Hepatic stellate cell (primary cell): ENCODE data around the gene STUM.
"Not testable (repeated sequence)": the region's sequence is repeated elsewhere in the genome, so short reads cannot be mapped to it uniquely, and the experiment has no call there.

Experiments used
- DNase-seq: peaks from one replicate; pipeline ENCODE4 v3.0.0; 2011; ENCODE audit warnings: low spot score

STUM gene, protein sequence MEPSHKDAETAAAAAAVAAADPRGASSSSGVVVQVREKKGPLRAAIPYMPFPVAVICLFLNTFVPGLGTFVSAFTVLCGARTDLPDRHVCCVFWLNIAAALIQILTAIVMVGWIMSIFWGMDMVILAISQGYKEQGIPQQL

DNA sequence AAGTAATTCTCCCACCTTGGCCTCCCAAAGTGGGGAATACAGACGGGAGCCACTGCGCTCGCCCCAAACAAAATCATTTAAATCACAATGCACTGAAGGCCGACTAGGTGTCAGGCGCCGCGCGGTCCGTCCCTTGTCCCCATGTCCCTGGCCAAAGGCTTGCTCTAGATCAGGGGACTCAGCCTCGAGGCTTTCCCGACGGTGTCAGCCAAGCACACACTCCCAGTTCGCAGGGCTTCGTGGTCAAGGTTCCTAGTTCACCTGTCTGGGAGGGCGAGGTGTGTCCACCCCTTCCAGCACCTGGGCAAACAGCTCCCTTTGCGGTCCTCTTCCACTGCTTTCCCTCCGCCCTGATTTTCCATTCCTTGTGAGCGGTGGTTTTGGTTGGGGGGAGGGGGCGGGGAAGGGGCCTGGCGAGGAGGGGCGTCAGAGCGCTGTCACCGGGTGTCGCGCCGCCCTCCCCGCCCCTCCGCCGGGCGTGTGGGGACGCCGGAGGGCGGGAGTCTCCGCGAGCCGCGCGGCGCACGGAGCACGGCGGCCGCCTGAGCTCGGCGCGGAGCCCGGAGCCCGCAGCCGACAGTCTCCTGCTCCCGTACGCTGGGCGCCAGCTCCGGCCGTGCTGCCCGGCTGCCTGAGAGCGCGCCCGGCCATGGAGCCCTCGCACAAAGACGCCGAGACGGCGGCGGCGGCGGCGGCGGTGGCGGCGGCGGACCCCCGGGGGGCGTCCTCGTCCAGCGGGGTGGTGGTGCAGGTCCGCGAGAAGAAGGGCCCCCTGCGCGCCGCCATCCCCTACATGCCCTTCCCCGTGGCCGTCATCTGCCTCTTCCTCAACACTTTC, at the start of gene STUM:
Gene STUM, plus strand, starts transcription at position 509 of the 838 bp plus-strand sequence. Its CDS starts 141 bp downstream, at position 650.
- peak; percentile 53 for DNase-seq

DNA sequence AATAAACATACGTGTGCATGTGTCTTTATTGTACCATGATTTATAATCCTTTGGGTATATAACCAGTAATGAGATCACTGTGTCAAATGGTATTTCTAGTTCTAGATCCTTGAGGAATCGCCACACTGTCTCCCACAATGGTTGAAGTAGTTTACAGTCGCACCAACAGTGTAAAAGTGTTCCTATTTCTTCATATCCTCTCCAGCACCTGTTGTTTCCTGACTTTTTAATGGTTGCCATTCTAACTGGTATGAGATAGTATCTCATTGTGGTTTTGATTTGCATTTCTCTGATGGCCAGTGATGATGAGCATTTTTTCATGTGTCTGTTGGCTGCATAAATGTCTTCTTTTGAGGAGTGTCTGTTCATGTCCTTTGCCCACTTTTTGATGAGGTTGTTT, 48.9 kb upstream of the STUM start:
- not testable (repeated sequence) for DNase-seq

DNA sequence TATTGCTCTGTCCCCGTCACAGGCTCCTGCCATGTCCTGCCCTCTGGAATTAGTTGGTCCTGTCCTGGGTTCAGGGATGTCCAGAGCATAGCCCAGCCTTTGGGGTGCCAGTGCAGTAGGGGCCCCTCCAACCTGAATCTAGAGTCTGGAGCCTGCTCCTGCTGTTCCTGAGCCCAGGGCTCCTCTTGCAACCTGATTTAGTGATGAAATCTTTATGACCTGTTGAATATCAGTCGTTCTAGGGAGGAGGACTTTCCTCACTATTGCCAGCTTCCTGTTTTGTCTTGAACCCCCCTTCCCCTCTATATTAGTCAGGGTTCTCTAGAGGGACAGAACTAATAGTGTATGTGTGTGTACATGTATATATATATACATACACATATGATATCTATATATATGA, 42.5 kb upstream of the STUM start:
- no peak for DNase-seq

DNA sequence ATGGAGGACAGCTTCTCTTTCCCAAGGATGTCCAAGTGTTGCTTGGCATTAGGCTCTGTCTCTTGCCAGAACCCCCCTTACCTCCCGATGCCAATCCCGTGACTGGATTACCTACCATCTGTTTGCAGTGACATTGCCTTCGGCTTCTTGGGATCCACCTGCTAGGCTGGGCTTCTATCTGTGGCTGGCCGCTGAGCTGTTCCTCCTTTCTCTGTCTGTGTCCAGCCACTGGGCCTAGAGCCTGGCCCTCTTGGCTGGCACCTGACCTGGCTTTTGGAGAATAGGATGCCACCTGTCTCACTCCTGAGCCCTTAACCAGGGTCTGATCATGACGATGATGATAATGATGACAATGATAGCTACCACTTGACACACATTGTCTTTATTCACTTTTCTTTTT, 41.6 kb upstream of the STUM start:
- no peak for DNase-seq

DNA sequence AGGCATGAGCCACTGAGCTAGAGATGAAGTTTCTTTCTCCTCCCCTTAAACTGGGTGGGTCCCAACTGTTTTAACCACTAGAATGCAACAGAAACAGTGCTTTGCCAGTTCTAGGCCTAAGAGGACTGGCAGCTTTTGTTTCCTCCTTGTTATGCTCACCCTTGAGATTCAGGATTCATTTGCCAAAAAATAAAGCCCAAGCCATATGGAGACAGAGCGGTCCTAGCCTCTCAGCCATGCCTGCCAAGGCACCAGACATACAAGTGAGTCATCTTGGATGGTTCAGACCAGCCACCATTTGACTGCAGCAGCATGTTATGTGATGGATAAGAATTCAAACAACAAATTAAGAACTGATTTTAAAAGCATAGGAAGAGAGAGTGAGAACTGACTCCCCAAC, 38.1 kb upstream of the STUM start:
- DNase-seq: no peak

DNA sequence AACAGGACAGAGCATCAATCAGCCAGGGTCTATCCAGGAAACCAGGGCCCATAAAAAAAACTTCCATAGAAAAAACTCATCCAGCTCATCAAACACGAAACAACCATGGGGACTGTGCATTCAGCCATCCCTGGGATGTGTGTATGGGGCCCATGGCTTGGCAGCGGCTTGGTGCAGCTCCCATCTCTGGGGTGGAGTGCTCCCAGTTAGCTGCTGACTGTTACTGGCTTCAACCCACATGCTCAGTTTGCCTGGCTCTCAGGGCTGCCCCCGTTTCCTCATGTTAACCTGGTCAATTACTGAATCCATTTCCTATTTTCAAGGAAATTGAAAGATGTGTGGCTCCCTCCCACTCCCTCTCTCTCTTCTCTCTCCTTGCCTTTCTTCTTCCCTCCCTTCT, 37.3 kb upstream of the STUM start:
- no peak for DNase-seq

DNA sequence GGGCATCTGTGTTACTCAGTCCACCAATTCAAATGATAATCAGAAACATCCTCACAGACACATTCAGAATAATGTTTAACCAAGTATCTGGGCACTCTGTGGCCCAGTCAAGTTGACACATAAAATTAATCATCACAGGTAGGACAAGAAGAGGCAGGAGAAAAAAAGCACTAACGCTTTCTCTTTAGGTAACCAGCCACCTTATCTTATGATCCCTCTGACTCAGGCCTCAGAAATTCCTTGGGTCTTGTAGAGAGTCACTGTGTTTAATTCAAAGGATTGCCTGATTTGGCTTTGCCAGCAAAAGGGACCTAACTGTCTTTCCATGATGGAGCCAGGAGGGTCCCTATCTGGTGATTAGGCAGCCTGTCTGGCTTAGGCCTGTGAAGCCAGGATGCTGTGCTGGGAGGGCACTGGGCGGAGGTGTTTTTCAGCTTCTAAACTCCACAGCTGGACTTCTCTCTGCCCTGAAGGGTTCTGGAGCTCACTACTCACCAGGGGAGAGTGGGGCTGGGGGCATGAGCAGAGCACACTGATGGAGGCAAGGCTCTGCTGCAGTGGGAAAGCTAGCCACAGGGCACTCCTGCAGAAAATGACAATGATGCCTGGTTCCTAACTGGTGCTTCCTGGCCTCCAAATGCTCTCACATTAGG, 36.4 kb upstream of the STUM start:
- no peak for DNase-seq

DNA sequence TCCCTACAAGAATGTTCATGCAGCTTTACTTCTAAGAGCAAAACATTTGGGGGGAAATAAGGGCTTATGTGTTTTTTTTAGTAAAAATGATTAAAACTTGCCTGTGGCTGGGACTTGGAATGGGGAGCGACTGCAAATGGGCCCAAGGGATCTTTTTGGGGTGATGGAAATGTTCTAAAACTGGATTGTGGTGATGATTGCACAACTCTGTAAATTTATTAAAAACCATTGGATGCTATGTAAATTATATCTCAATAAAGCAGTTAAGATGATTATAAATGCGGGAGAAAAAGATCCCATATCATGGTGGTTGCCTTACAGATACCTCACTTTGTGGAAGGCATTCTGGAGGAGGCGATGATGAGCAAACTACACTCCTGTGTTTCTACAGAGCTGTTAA, 30.2 kb upstream of the STUM start:
- DNase-seq: no peak

DNA sequence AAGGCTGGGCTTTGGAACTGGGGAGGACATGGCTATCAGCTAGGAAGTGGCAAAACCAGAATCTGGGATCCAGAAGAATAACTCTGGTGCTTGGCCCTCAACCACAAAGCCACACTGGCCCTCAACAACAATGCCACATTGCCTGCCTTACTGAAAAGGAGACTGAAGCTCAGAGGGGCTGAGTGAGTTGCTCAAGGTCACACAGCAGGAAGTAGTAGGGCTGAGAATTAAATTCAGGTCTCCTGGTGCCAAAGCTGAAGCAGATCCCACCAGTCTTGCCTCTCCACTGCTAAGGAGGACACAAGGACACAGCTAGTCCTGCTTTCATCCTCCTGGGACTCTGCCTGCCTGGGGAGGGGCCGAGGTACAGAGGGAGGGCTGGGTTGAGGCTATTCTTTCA, 29.4 kb upstream of the STUM start:
- no peak for DNase-seq

DNA sequence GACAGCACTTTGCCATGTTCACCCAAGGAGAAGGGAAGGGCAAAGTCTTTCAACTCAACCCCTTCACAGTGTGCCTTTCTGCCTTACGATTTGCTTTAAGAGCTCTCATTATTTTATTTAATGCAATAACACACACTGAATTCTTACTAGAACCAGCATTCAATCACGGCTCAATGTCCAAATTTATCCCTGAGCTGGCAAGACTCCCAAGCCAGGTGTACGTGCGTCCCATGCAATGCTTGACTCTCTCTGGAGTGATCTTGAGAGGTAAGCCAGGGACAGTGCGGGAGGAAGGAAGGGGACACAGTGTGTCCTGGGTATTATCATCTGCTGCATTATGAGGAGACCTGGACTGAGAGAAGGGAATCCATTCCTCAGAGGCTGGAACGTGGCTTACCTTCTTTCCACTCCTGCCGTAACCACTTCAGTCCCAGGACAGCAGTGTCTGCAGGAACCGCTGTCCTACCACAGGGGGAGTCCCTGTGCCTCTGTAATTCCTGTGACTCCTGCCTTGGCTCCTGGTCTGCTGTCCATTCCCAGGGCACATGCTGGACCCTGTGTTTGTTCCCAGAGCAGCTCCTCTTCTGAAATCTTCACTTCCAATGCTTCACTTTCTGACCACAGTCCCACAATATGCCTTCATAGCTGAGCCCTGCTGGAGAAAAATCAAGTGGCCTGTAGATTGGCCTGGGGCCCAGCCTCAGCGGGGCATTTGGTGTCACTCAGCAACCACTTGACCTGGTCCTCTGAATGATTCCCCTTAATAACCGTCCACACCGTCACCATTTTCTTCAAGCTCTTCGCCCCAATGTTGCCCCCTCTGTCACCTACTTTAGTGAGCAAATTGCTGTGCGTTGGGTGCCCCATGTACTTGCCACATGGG, 28.6 kb upstream of the STUM start:
- DNase-seq: no peak

DNA sequence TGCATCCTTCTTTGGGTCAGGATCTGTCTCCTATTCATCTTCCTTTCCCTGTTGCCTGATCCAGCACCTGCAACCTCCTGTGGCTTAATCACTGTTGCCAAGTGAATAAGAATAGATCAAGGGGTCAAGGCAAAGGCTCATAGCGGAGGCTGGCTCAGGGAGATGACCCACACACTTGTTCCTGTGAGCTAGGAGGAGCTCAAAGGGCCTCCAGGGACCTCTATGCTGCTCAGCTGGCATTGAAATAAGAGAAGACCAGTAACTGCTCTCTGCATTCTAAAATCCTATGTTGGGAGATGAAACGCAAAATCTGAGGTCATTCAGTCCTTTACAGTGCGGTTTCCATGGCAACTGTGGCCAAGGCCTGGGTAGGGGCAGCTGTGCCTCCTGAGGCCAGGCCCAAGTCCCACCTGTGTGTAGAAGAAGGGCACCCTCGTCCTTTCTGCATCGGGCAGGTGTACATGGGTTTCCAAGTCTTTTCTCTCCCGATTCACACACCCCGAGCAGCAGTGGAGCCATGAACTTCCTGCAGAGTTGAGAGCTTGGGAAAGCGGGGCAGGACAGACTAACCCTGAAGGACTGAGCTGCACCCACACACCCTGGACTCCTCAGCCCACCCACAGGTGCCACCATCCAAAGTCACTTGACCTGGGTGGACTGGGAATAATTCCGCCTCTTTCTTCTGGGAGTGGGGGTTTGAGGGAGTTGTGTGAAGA, 27.8 kb upstream of the STUM start:
- no peak for DNase-seq

DNA sequence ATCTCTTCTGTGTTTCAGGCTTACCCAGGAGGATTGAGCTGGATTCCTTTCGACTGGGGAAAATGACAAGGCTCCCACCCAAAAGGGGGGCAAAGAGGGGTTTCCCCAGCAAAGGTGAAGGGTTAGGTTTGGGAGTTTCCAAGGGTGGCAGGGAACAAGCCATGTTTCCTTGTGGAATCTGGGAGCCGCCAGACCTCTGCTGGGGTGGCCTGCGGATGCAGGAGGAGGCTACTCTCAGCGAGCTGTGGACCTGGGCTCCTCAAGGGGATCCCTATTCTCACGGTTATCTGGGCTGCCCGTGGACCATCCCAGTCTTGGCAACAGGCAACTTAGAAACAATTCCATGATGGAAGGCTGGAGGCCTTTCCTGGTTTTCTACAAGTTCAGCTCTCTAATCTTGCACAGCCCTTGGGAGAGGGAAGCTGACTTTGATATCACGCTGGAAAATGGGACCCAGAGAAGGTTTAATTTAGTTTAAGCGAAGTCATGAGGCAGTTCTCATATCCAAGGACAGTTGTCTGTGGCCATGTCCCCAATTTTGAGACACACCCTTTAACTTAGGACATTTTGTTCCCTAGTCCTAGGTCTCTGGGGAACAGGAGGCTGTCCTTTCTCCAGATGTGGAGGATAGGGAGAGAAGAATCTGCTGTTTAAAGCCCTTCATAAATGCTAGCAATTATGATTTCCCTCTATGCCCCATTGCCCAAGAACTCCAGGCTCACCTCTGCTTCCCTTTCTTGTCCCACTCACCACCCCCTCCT, 24.7 kb upstream of the STUM start:
- no peak for DNase-seq

DNA sequence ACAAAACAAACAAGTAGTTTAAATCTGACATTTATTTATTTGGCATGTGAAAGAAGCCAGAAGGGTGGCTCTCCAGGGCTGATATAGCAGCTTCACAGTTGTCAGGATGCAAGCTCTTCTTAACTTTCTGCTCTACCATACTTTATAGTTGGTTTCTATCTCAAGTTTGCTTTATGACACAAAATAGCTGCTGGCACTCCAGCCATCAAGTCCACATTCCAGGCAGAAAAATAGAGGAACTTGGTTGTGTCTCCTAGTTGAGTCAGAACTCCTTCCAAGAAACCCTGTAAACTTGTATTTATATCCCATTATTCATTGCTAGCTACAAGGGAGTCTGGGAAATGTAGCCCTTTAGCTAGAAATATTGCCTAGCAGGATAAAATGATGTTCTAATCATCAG, 24.0 kb upstream of the STUM start:
- DNase-seq: no peak

DNA sequence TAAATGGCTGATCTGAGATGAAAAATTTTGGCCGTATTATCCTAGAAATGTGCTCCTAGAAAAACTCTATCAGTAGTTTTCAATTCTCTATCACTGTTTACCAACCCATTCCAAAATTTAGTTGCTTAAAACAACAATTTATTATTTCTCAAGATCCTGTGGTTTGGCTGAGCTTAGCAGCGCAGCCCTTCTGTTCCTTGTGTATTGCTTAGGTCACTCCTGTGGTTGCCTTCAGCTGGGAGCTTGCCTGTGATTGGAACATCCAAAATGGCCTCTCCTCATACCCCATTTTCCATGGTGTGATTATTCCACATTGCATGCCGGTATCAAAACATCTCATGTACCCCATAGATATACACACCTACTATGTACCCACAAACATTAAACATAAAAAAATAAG, 22.8 kb upstream of the STUM start:
- no peak for DNase-seq

DNA sequence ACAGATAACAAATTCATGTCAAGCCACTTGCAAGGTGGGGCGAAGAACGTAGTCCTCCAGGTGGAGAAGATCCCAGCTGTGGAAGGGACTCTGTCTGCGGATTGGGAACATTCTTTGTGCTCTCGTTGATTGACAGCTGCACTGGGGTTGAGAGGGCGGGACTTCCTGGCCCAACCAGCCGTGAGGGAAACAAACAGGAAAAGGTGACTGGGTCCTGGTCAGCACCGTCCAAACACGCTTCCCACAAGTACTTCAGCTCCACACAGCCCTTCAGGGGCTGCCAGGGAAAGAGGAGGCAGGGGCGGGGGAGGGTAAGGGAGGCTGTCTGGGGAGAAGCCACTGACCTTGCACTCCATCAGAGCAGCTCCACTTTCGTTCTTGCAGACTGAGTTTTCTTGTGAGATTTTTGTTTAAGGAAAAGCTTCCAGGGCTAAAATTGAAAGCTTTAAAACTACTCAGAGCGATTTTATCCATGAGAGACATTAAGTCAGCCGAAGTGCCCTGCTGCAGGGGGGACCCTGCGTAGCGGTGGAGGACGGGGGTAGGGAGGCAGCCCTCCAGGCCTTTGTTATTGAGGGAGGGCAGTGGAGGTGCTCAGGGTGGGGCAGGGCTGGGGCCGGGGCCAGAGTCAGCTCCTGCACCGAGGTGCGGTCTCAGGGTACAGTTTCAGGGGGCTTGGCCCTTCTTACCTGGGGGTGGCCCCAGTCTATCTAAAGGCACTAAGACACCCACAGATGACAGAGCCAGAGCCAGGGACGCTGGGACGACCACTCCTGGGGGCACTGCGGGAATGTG, 21.6 kb upstream of the STUM start:
- DNase-seq: peak; percentile 78

DNA sequence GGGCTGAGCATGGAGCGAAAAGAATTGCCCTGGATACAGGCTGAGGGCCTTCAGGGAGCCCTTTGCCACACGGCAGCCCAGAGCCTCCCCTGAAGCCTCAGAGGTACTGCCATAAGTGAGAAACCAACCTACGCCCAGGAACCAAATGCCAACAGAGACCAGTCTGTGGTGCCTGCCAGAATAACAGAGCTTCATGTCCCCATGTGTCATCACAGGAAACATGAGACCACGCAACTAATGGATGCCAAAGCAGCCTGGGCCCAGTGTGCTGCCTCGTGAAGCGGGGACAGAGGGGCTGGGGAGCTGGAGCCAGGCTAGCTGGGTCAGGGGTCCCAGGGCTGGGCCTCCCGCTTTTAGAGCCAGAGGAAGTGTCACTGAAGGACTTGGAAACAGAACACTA, 18.7 kb upstream of the STUM start:
- no peak for DNase-seq

DNA sequence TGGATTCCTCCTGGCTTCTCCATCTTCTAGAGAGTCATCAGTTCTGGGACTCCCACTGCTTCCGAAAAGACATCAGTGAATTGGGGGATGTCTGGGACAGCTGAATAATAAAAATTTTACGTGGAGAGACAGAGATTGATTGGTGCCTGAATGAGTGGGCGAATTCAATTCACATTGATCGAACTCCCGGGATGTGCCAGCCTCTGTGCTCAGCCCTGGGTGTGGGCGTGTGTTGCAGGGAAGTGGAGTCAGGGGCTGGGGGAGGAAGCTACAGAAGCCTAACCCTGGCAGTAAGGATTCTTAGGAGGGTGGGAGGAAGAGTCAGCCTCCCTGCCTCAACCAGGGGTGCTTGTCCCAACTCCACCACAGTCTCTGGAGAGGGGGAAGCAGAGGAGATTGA, 18.0 kb upstream of the STUM start:
- DNase-seq: no peak

DNA sequence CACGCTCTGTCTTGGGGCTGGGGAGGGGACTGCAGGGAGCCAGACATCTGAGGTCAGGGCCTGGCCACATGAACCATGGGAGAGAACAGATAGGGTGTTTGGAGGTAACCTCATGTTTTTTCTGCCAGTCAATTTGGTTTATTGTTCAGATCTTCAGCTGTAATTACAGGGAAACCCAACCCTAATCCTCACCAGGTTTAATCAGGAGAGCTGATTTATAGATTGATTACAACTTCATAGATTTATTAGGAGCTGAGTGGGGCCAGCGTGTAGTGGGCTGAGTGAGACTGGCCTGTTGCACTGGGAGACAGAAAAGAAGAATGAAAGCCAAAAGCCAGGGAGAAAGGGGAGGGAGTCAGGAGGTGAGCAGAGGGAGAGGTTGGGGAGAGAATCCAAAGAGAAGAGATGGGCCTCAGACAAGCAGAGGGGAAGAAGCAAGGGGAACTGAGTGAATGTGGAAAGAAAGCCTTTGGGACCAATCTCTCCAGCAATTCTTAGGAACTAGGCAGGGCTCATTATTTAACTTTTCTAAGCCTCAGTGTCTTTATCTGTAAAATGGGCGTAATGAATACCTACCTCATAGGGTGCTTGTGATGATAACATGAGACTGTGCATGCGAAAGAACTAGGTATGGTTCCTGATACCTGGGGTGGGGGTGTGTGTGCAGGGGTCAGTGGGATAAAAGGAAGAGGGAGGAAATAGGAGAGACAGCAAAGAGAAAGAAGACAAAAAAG, 17.0 kb upstream of the STUM start:
- no peak for DNase-seq

DNA sequence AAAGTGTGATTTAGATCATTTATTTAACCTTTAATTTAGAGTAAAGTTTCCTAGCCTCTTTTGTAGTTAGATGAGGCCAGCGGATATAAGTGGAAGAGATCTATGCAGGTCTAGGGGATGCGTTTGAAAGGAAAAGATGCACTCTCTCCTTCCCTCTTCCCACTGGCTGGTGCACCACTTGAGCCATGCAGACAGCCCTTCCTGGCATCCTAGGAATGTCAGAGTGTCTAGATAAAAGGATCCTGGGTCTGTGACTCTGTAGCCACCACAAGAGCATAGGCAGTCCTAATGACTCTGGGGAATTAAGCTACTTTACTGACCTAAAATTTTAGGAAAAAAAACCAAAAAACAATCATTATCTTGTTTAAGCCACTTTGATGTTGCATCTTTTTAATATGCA, 16.0 kb upstream of the STUM start:
- no peak for DNase-seq

DNA sequence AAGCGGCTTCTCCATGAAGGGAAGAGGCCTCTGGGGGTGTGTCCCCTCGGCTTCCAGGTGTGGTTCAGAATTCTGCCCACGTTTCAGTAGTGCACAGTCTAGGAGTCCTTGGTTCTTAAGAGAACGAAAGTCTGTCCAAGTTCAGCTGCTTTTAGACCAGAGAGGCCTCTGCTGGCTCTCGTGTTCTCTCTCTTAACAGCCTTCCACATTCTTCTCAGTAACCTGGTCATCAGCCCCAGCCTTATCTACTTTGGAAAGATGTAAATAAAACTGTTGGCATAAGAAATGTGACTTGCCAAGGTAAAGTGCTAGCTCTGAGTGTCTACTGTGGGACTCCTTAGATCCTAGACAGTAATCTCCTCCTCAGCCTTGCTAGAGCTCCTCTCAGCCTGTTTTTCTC, 15.3 kb upstream of the STUM start:
- DNase-seq: no peak
